Measurements from ENCODE around the gene PLA2G15.
A peak's percentile ranks its signal among the peaks of the same experiment; 100 is the strongest.

The PLA2G15 gene

DNA sequence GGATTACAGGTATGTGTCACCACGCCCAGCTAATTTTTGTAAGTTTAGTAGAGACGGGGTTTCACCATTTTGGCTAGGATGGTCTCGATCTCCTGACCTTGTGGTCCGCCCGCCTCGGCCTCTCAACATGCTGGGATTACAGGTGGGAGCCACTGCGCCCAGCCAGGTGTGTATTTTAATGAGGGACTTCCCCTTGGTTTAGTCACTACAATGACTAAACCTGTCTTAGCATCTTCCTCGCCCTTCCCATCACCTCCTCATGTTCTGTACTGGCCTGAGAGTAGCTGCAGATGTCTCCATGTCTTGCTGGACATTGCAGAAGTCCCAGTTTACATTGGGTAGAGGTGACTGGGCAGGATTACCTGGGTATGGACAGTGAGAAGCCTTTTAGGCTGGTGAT is 28.7 kb downstream of the PLA2G15 start:
- in situ Hi-C loops (cut with MboI; ENCODE audit: low sequenced_read_pairs, unreplicated experiment): no loop called here
- no peak for DNase-seq (ENCODE audit: low spot score)
- TF ChIP-seq CTCF (IDR thresholded peaks at IDR 0.05; ENCODE audit: borderline replicate concordance, control extremely low read depth, extremely low read depth, insufficient read depth, missing control alignments): no peak

DNA sequence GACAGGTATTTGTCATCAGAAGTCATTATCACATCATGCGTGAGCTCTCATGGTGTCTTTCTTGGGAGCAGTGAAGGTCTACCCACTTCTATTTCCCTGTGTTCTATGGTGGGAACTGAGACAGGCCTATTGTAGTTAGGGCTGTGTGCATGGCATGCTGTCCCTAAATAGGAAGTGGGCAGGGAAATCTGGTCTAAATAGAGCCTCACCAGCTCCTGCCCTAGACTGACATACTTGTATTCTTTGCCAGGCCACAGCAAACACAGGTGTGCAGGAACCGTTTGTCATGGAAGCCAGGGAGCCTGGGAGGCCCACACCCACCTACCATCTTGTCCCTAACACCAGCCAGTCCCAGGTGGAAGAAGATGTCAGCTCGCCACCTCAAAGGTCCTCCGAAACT is 29.3 kb downstream of the PLA2G15 start:
- DNase-seq (ENCODE audit: low spot score): no peak
- in situ Hi-C loops (cut with MboI; ENCODE audit: low sequenced_read_pairs, unreplicated experiment): no loop called here
- TF ChIP-seq CTCF (IDR thresholded peaks at IDR 0.05; ENCODE audit: borderline replicate concordance, control extremely low read depth, extremely low read depth, insufficient read depth, missing control alignments): no peak

DNA sequence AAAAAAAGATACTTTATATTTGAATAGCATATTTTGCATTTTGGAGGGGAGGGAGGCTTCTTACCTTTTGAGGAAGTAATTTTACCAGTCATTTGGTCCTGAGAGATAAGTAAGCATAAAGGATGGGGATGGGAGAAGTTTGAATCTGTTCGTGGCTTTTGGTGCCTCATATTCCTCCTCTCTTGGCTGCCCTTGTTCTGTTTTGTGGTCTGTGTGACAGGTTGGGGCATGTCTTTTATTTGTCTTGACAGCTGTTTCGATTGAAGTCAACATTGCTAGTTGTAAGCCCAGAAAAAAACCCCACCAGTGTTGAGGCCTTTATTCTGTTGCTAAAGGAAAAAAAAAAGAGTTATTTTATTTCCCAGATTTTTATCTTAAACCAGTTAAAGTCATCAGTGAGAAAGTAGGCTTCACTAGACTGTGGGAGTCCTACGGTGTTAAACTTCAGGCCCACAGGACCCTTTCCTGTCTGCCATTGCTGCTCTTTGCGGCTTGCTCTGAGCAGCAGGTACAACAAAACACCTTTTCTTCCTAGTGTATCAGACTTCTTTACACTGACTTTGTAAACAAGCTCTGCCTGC is 30.5 kb downstream of the PLA2G15 start:
- in situ Hi-C loops (cut with MboI; ENCODE audit: low sequenced_read_pairs, unreplicated experiment): no loop called here
- no peak for TF ChIP-seq CTCF (IDR thresholded peaks at IDR 0.05; ENCODE audit: borderline replicate concordance, control extremely low read depth, extremely low read depth, insufficient read depth, missing control alignments)

GRCh38 chr16:68276223-68276622 is 31.1 kb downstream of the PLA2G15 start:
- no peak for DNase-seq (ENCODE audit: low spot score)
- in situ Hi-C loops (cut with MboI; ENCODE audit: low sequenced_read_pairs, unreplicated experiment): no loop called here
- no peak for TF ChIP-seq CTCF (IDR thresholded peaks at IDR 0.05; ENCODE audit: borderline replicate concordance, control extremely low read depth, extremely low read depth, insufficient read depth, missing control alignments)

More for the DNA sequence above, 30.5 kb downstream of the PLA2G15 start:
- DNase-seq (ENCODE audit: low spot score): peak; percentile 66

- in situ Hi-C loops (cut with MboI; ENCODE audit: low sequenced_read_pairs, unreplicated experiment): no loop called here
- DNase-seq (ENCODE audit: low spot score): no peak
- no peak for TF ChIP-seq CTCF (IDR thresholded peaks at IDR 0.05; ENCODE audit: borderline replicate concordance, control extremely low read depth, extremely low read depth, insufficient read depth, missing control alignments)
Observed at GRCh38 chr16:68279726-68280558, 34.8 kb downstream of the PLA2G15 start.

- in situ Hi-C loops (cut with MboI; ENCODE audit: low sequenced_read_pairs, unreplicated experiment): no loop called here
- no peak for TF ChIP-seq CTCF (IDR thresholded peaks at IDR 0.05; ENCODE audit: borderline replicate concordance, control extremely low read depth, extremely low read depth, insufficient read depth, missing control alignments)
- DNase-seq (ENCODE audit: low spot score): no peak
Observed at GRCh38 chr16:68281368-68282063, 36.3 kb downstream of the PLA2G15 start.
